GM19328 (cell line): ENCODE measurements around the gene IL36RN.

Source experiments
- ATAC-seq: cut with Tn5 transposase; IDR thresholded peaks from one replicate; pipeline ENCODE4 v1.9.1; 2021; ENCODE audit warnings: mild to moderate bottlenecking, moderate library complexity; ENCODE audit not compliant: unreplicated experiment

Gene IL36RN

GRCh38 chr2:113058998-113059960, at the start of gene IL36RN:
Gene IL36RN, plus strand, starts transcription at chr2:113059198. Its CDS starts 241 bp downstream, at chr2:113059439.
- no peak for ATAC-seq

GRCh38 chr2:113009622-113010021, 49.4 kb upstream of the IL36RN start:
- no peak for ATAC-seq

GRCh38 chr2:113010088-113010487, 48.9 kb upstream of the IL36RN start:
- ATAC-seq: no peak

- ATAC-seq: no peak
Observed at GRCh38 chr2:113011108-113011507, 47.9 kb upstream of the IL36RN start.

GRCh38 chr2:113012436-113013335, 46.3 kb upstream of the IL36RN start:
- ATAC-seq: no peak

- ATAC-seq: no peak
Observed at GRCh38 chr2:113013336-113013661, 45.7 kb upstream of the IL36RN start.

- ATAC-seq: no peak
Observed at GRCh38 chr2:113014067-113014466, 44.9 kb upstream of the IL36RN start.

GRCh38 chr2:113015042-113015441, 44.0 kb upstream of the IL36RN start:
- ATAC-seq: no peak

GRCh38 chr2:113015655-113016054, 43.3 kb upstream of the IL36RN start:
- ATAC-seq: no peak

- ATAC-seq: no peak
Observed at GRCh38 chr2:113018509-113018908, 40.5 kb upstream of the IL36RN start.

GRCh38 chr2:113021312-113021711, 37.7 kb upstream of the IL36RN start:
- ATAC-seq: no peak

GRCh38 chr2:113024764-113025163, 34.2 kb upstream of the IL36RN start:
- no peak for ATAC-seq

- no peak for ATAC-seq
Observed at GRCh38 chr2:113025737-113026136, 33.3 kb upstream of the IL36RN start.

GRCh38 chr2:113027691-113028090, 31.3 kb upstream of the IL36RN start:
- ATAC-seq: no peak

- no peak for ATAC-seq
Observed at GRCh38 chr2:113028112-113028511, 30.9 kb upstream of the IL36RN start.

- no peak for ATAC-seq
Observed at GRCh38 chr2:113032737-113033136, 26.3 kb upstream of the IL36RN start.

GRCh38 chr2:113034016-113034415, 25.0 kb upstream of the IL36RN start:
- no peak for ATAC-seq

GRCh38 chr2:113036763-113037162, 22.2 kb upstream of the IL36RN start:
- no peak for ATAC-seq

GRCh38 chr2:113038291-113038690, 20.7 kb upstream of the IL36RN start:
- no peak for ATAC-seq

- ATAC-seq: no peak
Observed at GRCh38 chr2:113039158-113039557, 19.8 kb upstream of the IL36RN start.

- no peak for ATAC-seq
Observed at GRCh38 chr2:113039719-113040118, 19.3 kb upstream of the IL36RN start.

GRCh38 chr2:113041871-113042270, 17.1 kb upstream of the IL36RN start:
- no peak for ATAC-seq
